Fibroblast of lung (primary cell): ENCODE measurements around the gene PAEP. TPM values are rescaled to one million over a fixed set of nuclear protein-coding genes. Genes with fewer than 3 reads are reported as not detected.
"Not testable (repeated sequence)": the region's sequence is repeated elsewhere in the genome, so short reads cannot be mapped to it uniquely, and the experiment has no call there.

Source experiments
- DNase-seq, 2 donors: peaks; one replicate each; pipeline versions ENCODE4 v3.0.0 to v3.0.0-alpha.2; 2010; ENCODE audit warnings: low read depth in 2 of 2
- H2AFZ ChIP-seq: 2 replicates; pipeline ENCODE4 v1.5.1; 2012; ENCODE audit warnings: low read length, control low read depth, inconsistent platforms
- H3K27ac ChIP-seq: 2 replicates; pipeline ENCODE4 v1.5.1; 2011; ENCODE audit warnings: low read length, control low read depth; ENCODE audit not compliant: insufficient read depth
- H3K27me3 ChIP-seq: 2 replicates; pipeline ENCODE4 v1.5.1; 2011; ENCODE audit warnings: mild to moderate bottlenecking, low read length; ENCODE audit not compliant: control insufficient read depth, insufficient read depth
- H3K36me3 ChIP-seq: 2 replicates; pipeline ENCODE4 v1.5.1; 2011; ENCODE audit warnings: low read length; ENCODE audit not compliant: control insufficient read depth, insufficient read depth
- H3K4me1 ChIP-seq: 2 replicates; pipeline ENCODE4 v1.5.1; 2011; ENCODE audit warnings: low read length; ENCODE audit not compliant: control insufficient read depth, insufficient read depth; ENCODE audit errors: extremely low read depth
- H3K4me2 ChIP-seq: 2 replicates; pipeline ENCODE4 v1.5.1; 2011; ENCODE audit warnings: low read length, control low read depth; ENCODE audit not compliant: insufficient read depth; ENCODE audit errors: extremely low read depth
- H3K4me3 ChIP-seq, 4 experiments: fragments of 200-600 bp in 1 of 4; sonication (generic) in 1 of 4; replicated peaks in 1 of 4; 2 replicates each; pipeline ENCODE4 v1.5.1; 2011 to 2016; ENCODE audit warnings: low read length in 4 of 4, low read depth in 3 of 4, mild to moderate bottlenecking in 3 of 4, control low read depth in 2 of 4, inconsistent platforms in 1 of 4, mixed read lengths in 1 of 4; ENCODE audit not compliant: insufficient read depth in 1 of 4; ENCODE audit errors: control extremely low read depth in 1 of 4
- H3K79me2 ChIP-seq: 2 replicates; pipeline ENCODE4 v1.5.1; 2012; ENCODE audit warnings: mild to moderate bottlenecking, low read length, inconsistent platforms; ENCODE audit not compliant: control insufficient read depth, insufficient read depth
- H3K9ac ChIP-seq: 2 replicates; pipeline ENCODE4 v1.5.1; 2011; ENCODE audit warnings: mild to moderate bottlenecking, low read length, control low read depth; ENCODE audit not compliant: insufficient read depth
- H3K9me3 ChIP-seq: 2 replicates; pipeline ENCODE4 v1.5.1; 2012; ENCODE audit warnings: low read depth, low read length; ENCODE audit not compliant: control insufficient read depth, insufficient read depth
- H4K20me1 ChIP-seq: 2 replicates; pipeline ENCODE4 v1.5.1; 2011; ENCODE audit warnings: low read length; ENCODE audit not compliant: control insufficient read depth, insufficient read depth; ENCODE audit errors: extremely low read depth
- CTCF ChIP-seq, 2 donors: IDR thresholded peaks in 1 of 2; conservative IDR thresholded peaks in 1 of 2; 1 replicate in 1 of 2; 2 replicates in 1 of 2; pipeline ENCODE4 v1.5.1; 2011 to 2012; ENCODE audit warnings: low read length in 2 of 2, control low read depth in 1 of 2, inconsistent platforms in 1 of 2, low read depth in 1 of 2, mild to moderate bottlenecking in 1 of 2
- EZH2 ChIP-seq: IDR thresholded peaks from 2 replicates; pipeline ENCODE4 v1.5.1; 2012; ENCODE audit warnings: low read length, control low read depth, mild to moderate bottlenecking; ENCODE audit errors: missing control alignments
- polyA plus RNA-seq, 2 donors: library from polyadenylated mRNA; depleted of rRNA in 1 of 2; stranded (reverse) in 1 of 2; unstranded in 1 of 2; fragments of >200 nt; gene quantifications; 2 replicates each; pipeline ENCODE4 v1.2.1, GENCODE V29; 2011 to 2012; ENCODE audit warnings: missing spikeins in 1 of 2
- total RNA-seq: library from RNA; depleted of rRNA; stranded (reverse); fragments of >200 nt; gene quantifications from 2 replicates; pipeline ENCODE4 v1.2.1, GENCODE V29; 2014

The PAEP gene
- total and polyA plus RNA-seq, 2 donors (not counting 1 experiment from before 2014, with no cell fraction given) = not detected

GRCh38 chr9:135526730-135527571 lies 34.6 kb upstream of the PAEP start:
- no peak overlapping the region for H2AFZ ChIP-seq
- no peaks in the 10 kb centered on the region for H3K36me3 ChIP-seq
- no peak overlapping the region for H3K27ac ChIP-seq
- H3K9ac ChIP-seq = no peak overlapping the region
- no peak overlapping the region for H3K4me2 ChIP-seq
- H3K4me1 ChIP-seq = no peaks in the 10 kb centered on the region
- no peak overlapping the region for H3K4me3 ChIP-seq
- TF ChIP-seq EZH2 (no peak), CTCF (conservative IDR thresholded peaks at IDR 0.05 in 1 of 2, IDR thresholded peaks at IDR 0.05 in 1 of 2; ENCODE audit: low read depth in 1 of 2, low read length in 2 of 2) (no peak)
- no peaks in the 10 kb centered on the region for H3K9me3 ChIP-seq
- H3K27me3 ChIP-seq = no peaks in the 10 kb centered on the region
- DNase-seq = no peak
- no peaks in the 10 kb centered on the region for H4K20me1 ChIP-seq
- no peaks in the 10 kb centered on the region for H3K79me2 ChIP-seq

GRCh38 chr9:135528842-135529435 lies 32.6 kb upstream of the PAEP start:
- not testable (repeated sequence) for H3K9me3 ChIP-seq, H3K9ac ChIP-seq, H3K4me1 ChIP-seq, H4K20me1 ChIP-seq, H3K4me3 ChIP-seq, H3K27ac ChIP-seq, DNase-seq, H3K4me2 ChIP-seq, H2AFZ ChIP-seq, H3K27me3 ChIP-seq, H3K79me2 ChIP-seq, H3K36me3 ChIP-seq

- Histone ChIP-seq H3K36me3 (no peaks in the 10 kb centered on the region), H3K79me2 (no peaks in the 10 kb centered on the region), H3K27me3 (no peaks in the 10 kb centered on the region), H3K27ac (no peak overlapping the region), H4K20me1 (no peaks in the 10 kb centered on the region), H3K9ac (no peak overlapping the region), H3K9me3 (no peaks in the 10 kb centered on the region), H3K4me3 (no peak overlapping the region), H2AFZ (no peak overlapping the region), H3K4me2 (no peak overlapping the region), H3K4me1 (no peaks in the 10 kb centered on the region)
- DNase-seq = no peak
- TF ChIP-seq CTCF (conservative IDR thresholded peaks at IDR 0.05 in 1 of 2, IDR thresholded peaks at IDR 0.05 in 1 of 2; ENCODE audit: low read depth in 1 of 2, low read length in 2 of 2) = no peak
- no peak for TF ChIP-seq EZH2
These were observed 31.4 kb upstream of the PAEP start for GRCh38 chr9:135530146-135530545.
